ENCODE measurements around the gene SIRT5.

DNA sequence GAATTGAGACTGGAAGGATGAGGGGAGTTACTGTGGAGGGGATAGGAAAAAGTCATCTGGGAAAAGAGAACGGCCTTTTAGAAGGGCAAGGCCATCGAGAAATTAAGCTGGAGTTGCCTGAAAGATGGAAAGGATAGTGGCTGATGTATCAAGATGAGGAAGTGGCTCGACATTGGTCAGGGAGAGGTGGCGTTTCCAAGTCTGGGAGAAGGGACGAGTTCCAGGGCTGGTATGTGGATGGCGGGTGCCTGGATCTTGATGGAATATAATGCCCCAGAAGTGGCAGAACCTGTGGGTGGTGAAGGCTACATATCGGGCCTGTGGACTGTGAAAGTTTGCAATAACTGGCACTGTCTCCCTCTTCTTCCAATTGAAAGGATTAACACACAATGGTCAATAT lies 2.2 kb upstream of the SIRT5 start:
- TF ChIP-seq EZH2 (IDR thresholded peaks at IDR 0.05; ENCODE audit: low read depth): no peak
- TF ChIP-seq, protein P1, sequence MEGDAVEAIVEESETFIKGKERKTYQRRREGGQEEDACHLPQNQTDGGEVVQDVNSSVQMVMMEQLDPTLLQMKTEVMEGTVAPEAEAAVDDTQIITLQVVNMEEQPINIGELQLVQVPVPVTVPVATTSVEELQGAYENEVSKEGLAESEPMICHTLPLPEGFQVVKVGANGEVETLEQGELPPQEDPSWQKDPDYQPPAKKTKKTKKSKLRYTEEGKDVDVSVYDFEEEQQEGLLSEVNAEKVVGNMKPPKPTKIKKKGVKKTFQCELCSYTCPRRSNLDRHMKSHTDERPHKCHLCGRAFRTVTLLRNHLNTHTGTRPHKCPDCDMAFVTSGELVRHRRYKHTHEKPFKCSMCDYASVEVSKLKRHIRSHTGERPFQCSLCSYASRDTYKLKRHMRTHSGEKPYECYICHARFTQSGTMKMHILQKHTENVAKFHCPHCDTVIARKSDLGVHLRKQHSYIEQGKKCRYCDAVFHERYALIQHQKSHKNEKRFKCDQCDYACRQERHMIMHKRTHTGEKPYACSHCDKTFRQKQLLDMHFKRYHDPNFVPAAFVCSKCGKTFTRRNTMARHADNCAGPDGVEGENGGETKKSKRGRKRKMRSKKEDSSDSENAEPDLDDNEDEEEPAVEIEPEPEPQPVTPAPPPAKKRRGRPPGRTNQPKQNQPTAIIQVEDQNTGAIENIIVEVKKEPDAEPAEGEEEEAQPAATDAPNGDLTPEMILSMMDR (conservative IDR thresholded peaks at IDR 0.05): no peak
